Liver (tissue), 9 donors: ENCODE measurements around the gene ST7. TPM values are rescaled to one million over a fixed set of nuclear protein-coding genes. Genes with fewer than 3 reads are reported as not detected.

Experiments used
- DNase-seq: peaks from one replicate; pipeline ENCODE4 v3.0.0-alpha.2; 2017; ENCODE audit warnings: low spot score
- H3K27ac ChIP-seq, 2 donors: one replicate each; pipeline ENCODE4 v1.7.0; 2013; ENCODE audit warnings: inconsistent platforms in 2 of 2, low read length in 2 of 2, control low read depth in 1 of 2, low read depth in 1 of 2, mild to moderate bottlenecking in 1 of 2
- H3K27me3 ChIP-seq, 4 donors: one replicate each; pipeline versions ENCODE4 v1.6.1 to v1.7.0; 2013; ENCODE audit warnings: low read length in 3 of 4, inconsistent platforms in 1 of 4, mild to moderate bottlenecking in 1 of 4, moderate library complexity in 1 of 4; ENCODE audit not compliant: control insufficient read depth in 4 of 4, insufficient read depth in 4 of 4
- H3K36me3 ChIP-seq, 4 donors: one replicate each; pipeline versions ENCODE4 v1.6.1 to v1.7.0; 2013; ENCODE audit warnings: low read length in 3 of 4, mild to moderate bottlenecking in 3 of 4, low read depth in 1 of 4, moderate library complexity in 1 of 4; ENCODE audit not compliant: control insufficient read depth in 4 of 4, insufficient read depth in 3 of 4
- H3K4me1 ChIP-seq, 4 donors: one replicate each; pipeline versions ENCODE4 v1.6.1 to v1.7.0; 2013; ENCODE audit warnings: low read length in 3 of 4, mild to moderate bottlenecking in 3 of 4, moderate library complexity in 1 of 4; ENCODE audit not compliant: control insufficient read depth in 4 of 4, insufficient read depth in 4 of 4
- H3K4me3 ChIP-seq, 3 donors: one replicate each; pipeline versions ENCODE4 v1.6.1 to v1.7.0; 2013; ENCODE audit warnings: low read length in 3 of 3, control low read depth in 1 of 3, low read depth in 1 of 3, mild to moderate bottlenecking in 1 of 3
- H3K9ac ChIP-seq, 2 donors: one replicate each; pipeline ENCODE4 v1.7.0; 2013; ENCODE audit warnings: low read length in 2 of 2, mild to moderate bottlenecking in 2 of 2, moderate library complexity in 2 of 2, control low read depth in 1 of 2, low read depth in 1 of 2
- H3K9me3 ChIP-seq, 4 donors: one replicate each; pipeline versions ENCODE4 v1.6.1 to v1.7.0; 2013; ENCODE audit warnings: low read length in 3 of 4; ENCODE audit not compliant: control insufficient read depth in 4 of 4
- ATF3 ChIP-seq: IDR thresholded peaks from 2 replicates; pipeline ENCODE4 v1.6.1; 2016; ENCODE audit warnings: antibody characterized with exemption
- CTCF ChIP-seq: fragments of 150-350 bp; IDR thresholded peaks from 2 replicates; pipeline ENCODE4 v1.5.1; 2017; ENCODE audit warnings: improper control_type of control experiment, low read depth, low read length; ENCODE audit not compliant: missing input control
- EGR1 ChIP-seq, 2 donors: IDR thresholded peaks; 2 replicates each; pipeline ENCODE4 v1.6.1; 2016 to 2018; ENCODE audit warnings: antibody characterized with exemption in 2 of 2, low read depth in 2 of 2
- FOXA1 ChIP-seq: IDR thresholded peaks from 2 replicates; pipeline ENCODE4 v1.6.1; 2016; ENCODE audit warnings: antibody characterized with exemption
- FOXA2 ChIP-seq: IDR thresholded peaks from 2 replicates; pipeline ENCODE4 v1.6.1; 2016; ENCODE audit warnings: antibody characterized with exemption
- GABPA ChIP-seq, 2 donors: IDR thresholded peaks in 1 of 2; conservative IDR thresholded peaks in 1 of 2; 2 replicates each; pipeline ENCODE4 v1.6.1; 2016; ENCODE audit warnings: antibody characterized with exemption in 2 of 2, mild to moderate bottlenecking in 1 of 2, moderate library complexity in 1 of 2
- HNF4A ChIP-seq, 2 donors: conservative IDR thresholded peaks; 2 replicates each; pipeline ENCODE4 v1.6.1; 2016; ENCODE audit warnings: antibody characterized with exemption in 2 of 2, mild to moderate bottlenecking in 2 of 2
- HNF4G ChIP-seq: IDR thresholded peaks from 2 replicates; pipeline ENCODE4 v1.6.1; 2016; ENCODE audit warnings: antibody characterized with exemption
- JUND ChIP-seq, 2 donors: IDR thresholded peaks; 2 replicates each; pipeline ENCODE4 v1.6.1; 2016; ENCODE audit warnings: antibody characterized with exemption in 2 of 2
- MAX ChIP-seq: IDR thresholded peaks from 2 replicates; pipeline ENCODE4 v1.6.1; 2016; ENCODE audit warnings: antibody characterized with exemption
- NR2F2 ChIP-seq: IDR thresholded peaks from 2 replicates; pipeline ENCODE4 v1.6.1; 2016; ENCODE audit warnings: antibody characterized with exemption
- RAD21 ChIP-seq, 2 donors: IDR thresholded peaks; 2 replicates each; pipeline ENCODE4 v1.6.1; 2016; ENCODE audit warnings: antibody characterized with exemption in 2 of 2, mild to moderate bottlenecking in 2 of 2
- REST ChIP-seq: IDR thresholded peaks from 2 replicates; pipeline ENCODE4 v1.6.1; 2016; ENCODE audit warnings: antibody characterized with exemption, mild to moderate bottlenecking
- RXRA ChIP-seq, 2 donors: IDR thresholded peaks; 2 replicates each; pipeline ENCODE4 v1.6.1; 2017 to 2018; ENCODE audit warnings: antibody characterized with exemption in 2 of 2, mild to moderate bottlenecking in 1 of 2
- SP1 ChIP-seq: IDR thresholded peaks from 2 replicates; pipeline ENCODE4 v1.6.1; 2018; ENCODE audit warnings: antibody characterized with exemption, mild to moderate bottlenecking
- TAF1 ChIP-seq: conservative IDR thresholded peaks from 2 replicates; pipeline ENCODE4 v1.6.1; 2016; ENCODE audit warnings: antibody characterized with exemption, mild to moderate bottlenecking
- YY1 ChIP-seq: IDR thresholded peaks from 2 replicates; pipeline ENCODE4 v1.6.1; 2016; ENCODE audit warnings: antibody characterized with exemption, mild to moderate bottlenecking
- ZBTB33 ChIP-seq: IDR thresholded peaks from 2 replicates; pipeline ENCODE4 v1.6.1; 2016; ENCODE audit warnings: antibody characterized with exemption
- WGBS: extraction: QIAGEN DNeasy Blood & Tissue Kit; methylation state at CpG from one replicate; pipeline ENCODE4 v1.1.7; 2013; 5-methylcytosine and 5-hydroxymethylcytosine counted together
- polyA plus RNA-seq, 2 donors: library from polyadenylated mRNA; stranded (reverse) in 1 of 2; unstranded in 1 of 2; fragments of 200-250 nt in 1 of 2; fragments of >200 nt in 1 of 2; fragmentation: Nextera tagmentation in 1 of 2; extraction: Ambion mirVana in 1 of 2; gene quantifications; one replicate each; pipeline versions ENCODE4 v1.2.1 to v1.2.3, GENCODE V29; 2013 to 2015
- total RNA-seq, 2 donors: library from RNA; depleted of rRNA; stranded (reverse); fragments of >200 nt; gene quantifications; one replicate each; pipeline ENCODE4 v1.2.3, GENCODE V29; 2014
- donor health status: healthy.
- donor health status: healthy.
- donor health status: healthy.
- donor health status: healthy.
- donor health status: healthy.

Gene ST7
- total and polyA plus RNA-seq, 4 donors = 13.5 to 30.7 (median 22.6) TPM

- no peak for TF ChIP-seq FOXA2
- Histone ChIP-seq H3K27me3 (no peaks in the 10 kb centered on the region), H3K36me3 (no peaks in the 10 kb centered on the region), H3K27ac (no peak overlapping the region), H3K4me3 (no peak overlapping the region), H3K9ac (no peak overlapping the region), H3K9me3 (no peaks in the 10 kb centered on the region), H3K4me1 (no peaks in the 10 kb centered on the region)
- WGBS = 96% methylated on average over 1 of the region's 1 CpG
- no peak for DNase-seq
These were observed 158.2 kb downstream of the ST7 start for GRCh38 chr7:117111535-117111934.

- no peak overlapping the region for H3K4me3 ChIP-seq
- no peaks in the 10 kb centered on the region for H3K4me1 ChIP-seq
- H3K27me3 ChIP-seq = no peaks in the 10 kb centered on the region
- H3K9me3 ChIP-seq = no peaks in the 10 kb centered on the region
- TF ChIP-seq EGR1 (IDR thresholded peaks at IDR 0.05; ENCODE audit: low read depth in 2 of 2) (no peak), CTCF (no peak), FOXA1 (no peak), NR2F2 (no peak), ZBTB33 (no peak), RAD21 (IDR thresholded peaks at IDR 0.05) (no peak), HNF4A (conservative IDR thresholded peaks at IDR 0.05) (no peak), RXRA (IDR thresholded peaks at IDR 0.05) (no peak), JUND (IDR thresholded peaks at IDR 0.05) (no peak), GABPA (IDR thresholded peaks at IDR 0.05 in 1 of 2, conservative IDR thresholded peaks at IDR 0.05 in 1 of 2) (no peak), TAF1 (no peak), HNF4G (no peak), SP1 (no peak), ATF3 (no peak), MAX (no peak), FOXA2 (no peak), YY1 (no peak), REST (no peak)
- WGBS = 93% methylated on average over 4 of the region's 4 CpGs
- no peak overlapping the region for H3K27ac ChIP-seq
- no peak overlapping the region for H3K9ac ChIP-seq
- no peaks in the 10 kb centered on the region for H3K36me3 ChIP-seq
- DNase-seq = no peak
These were observed 159.3 kb downstream of the ST7 start for GRCh38 chr7:117112640-117113039.
